Activated B cell treated with CpG ODN at 0.5 μM for 24 hours (primary cell): ENCODE data around the gene COL2A1. TPM values are rescaled to one million over a fixed set of nuclear protein-coding genes. Genes with fewer than 3 reads are reported as not detected.

Experiments used
- ATAC-seq: fragments of 200-7000 bp; cut with Tn5 transposase; one replicate; pipeline ENCODE4 v1.10.0; 2021; ENCODE audit warnings: low read depth, mild to moderate bottlenecking, moderate library complexity
- CTCF ChIA-PET: fragments of 350-600 bp; sonication (Branson Sonifier 250); formaldehyde crosslinking; loops from one replicate; lab custom pipeline; 2021; ENCODE audit warnings: antibody characterized with exemption; lab: Charles Lee
- POLR2A ChIA-PET: fragments of 350-600 bp; sonication (Branson Sonifier 250); formaldehyde crosslinking; loops from one replicate; lab custom pipeline; 2021; ENCODE audit warnings: antibody characterized with exemption; lab: Charles Lee
- DNase-seq: peaks from one replicate; pipeline ENCODE4 v3.0.0; 2022
- H3K27ac Mint-ChIP-seq: one replicate; pipeline ENCODE4 v1.8.0; 2020; ENCODE audit warnings: mixed read lengths
- H3K27me3 Mint-ChIP-seq: one replicate; pipeline ENCODE4 v1.8.0; 2021; ENCODE audit warnings: mixed read lengths
- H3K36me3 Mint-ChIP-seq: one replicate; pipeline ENCODE4 v1.8.0; 2021; ENCODE audit warnings: low read depth, mixed read lengths
- H3K4me1 Mint-ChIP-seq: one replicate; pipeline ENCODE4 v1.8.0; 2021; ENCODE audit warnings: mixed read lengths
- H3K4me3 Mint-ChIP-seq: one replicate; pipeline ENCODE4 v1.8.0; 2020; ENCODE audit warnings: mild to moderate bottlenecking, mixed read lengths
- H3K9me3 Mint-ChIP-seq: one replicate; pipeline ENCODE4 v1.8.0; 2020; ENCODE audit warnings: mixed read lengths
- intact Hi-C: fragments of 100-400 bp; cut with micrococcal nuclease; formaldehyde crosslinking; loops from one replicate; pipeline ENCODE4 v1.15.1; 2024
- total RNA-seq: library from RNA; stranded (reverse); gene quantifications from 2 replicates; pipeline ENCODE4 v1.2.3, GENCODE V29; 2022
- TF ChIP-seq, protein P1 (sequence below): fragments of 200-600 bp; IDR thresholded peaks from one replicate; pipeline ENCODE4 v1.8.0; 2022; ENCODE audit warnings: antibody characterized with exemption, mild to moderate bottlenecking

Gene COL2A1
- total RNA-seq, 1 donor from 2014 or later = not detected

DNA sequence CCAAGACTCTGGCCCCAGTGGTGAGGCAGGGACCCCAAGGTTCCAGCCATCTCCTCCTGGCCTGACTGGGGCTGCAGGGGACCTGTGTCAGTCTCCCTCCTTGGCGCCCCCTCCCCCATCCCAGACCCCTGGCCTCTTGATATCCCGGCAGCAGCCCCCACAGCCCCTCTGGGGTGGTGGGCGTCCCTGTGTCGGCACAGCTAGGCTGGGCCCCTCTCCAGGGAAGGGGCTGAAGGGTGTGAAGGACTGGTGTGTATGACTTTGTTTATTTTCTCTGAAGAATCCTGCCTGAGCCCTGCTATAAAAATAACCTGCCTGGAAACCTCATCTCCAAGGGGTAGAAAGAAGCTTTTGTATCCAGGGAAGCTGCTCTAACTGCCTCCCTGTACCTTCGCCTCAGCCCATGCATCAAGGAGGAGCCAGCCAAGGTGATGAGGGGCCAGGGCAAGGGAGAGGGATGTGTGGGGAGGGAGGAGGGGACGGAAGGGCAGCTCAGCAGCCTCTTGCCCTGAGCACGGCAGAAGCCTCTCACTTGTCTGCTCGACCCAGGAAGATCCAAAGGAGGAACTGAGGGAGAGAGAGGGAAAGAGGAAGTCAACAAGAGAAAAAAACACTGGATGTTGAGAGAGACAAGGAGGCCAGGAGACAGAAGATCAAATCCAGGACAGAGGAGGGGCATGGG, 25.4 kb upstream of the COL2A1 start:
- no peak for ATAC-seq
- H3K36me3 Mint-ChIP-seq = no peaks in the 10 kb centered on the region
- TF ChIP-seq, protein P1, sequence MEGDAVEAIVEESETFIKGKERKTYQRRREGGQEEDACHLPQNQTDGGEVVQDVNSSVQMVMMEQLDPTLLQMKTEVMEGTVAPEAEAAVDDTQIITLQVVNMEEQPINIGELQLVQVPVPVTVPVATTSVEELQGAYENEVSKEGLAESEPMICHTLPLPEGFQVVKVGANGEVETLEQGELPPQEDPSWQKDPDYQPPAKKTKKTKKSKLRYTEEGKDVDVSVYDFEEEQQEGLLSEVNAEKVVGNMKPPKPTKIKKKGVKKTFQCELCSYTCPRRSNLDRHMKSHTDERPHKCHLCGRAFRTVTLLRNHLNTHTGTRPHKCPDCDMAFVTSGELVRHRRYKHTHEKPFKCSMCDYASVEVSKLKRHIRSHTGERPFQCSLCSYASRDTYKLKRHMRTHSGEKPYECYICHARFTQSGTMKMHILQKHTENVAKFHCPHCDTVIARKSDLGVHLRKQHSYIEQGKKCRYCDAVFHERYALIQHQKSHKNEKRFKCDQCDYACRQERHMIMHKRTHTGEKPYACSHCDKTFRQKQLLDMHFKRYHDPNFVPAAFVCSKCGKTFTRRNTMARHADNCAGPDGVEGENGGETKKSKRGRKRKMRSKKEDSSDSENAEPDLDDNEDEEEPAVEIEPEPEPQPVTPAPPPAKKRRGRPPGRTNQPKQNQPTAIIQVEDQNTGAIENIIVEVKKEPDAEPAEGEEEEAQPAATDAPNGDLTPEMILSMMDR = no peak
- no peak for DNase-seq
- ChIA-PET CTCF (no interaction called here), POLR2A (no interaction called here)
- intact Hi-C loops = no loop called here
- peaks cover 8% of the 10 kb centered on the region for H3K4me1 Mint-ChIP-seq
- H3K9me3 Mint-ChIP-seq = no peaks in the 10 kb centered on the region
- peaks cover 2% of the 10 kb centered on the region for H3K27me3 Mint-ChIP-seq
- H3K27ac Mint-ChIP-seq = no peak overlapping the region
- no peak overlapping the region for H3K4me3 Mint-ChIP-seq

DNA sequence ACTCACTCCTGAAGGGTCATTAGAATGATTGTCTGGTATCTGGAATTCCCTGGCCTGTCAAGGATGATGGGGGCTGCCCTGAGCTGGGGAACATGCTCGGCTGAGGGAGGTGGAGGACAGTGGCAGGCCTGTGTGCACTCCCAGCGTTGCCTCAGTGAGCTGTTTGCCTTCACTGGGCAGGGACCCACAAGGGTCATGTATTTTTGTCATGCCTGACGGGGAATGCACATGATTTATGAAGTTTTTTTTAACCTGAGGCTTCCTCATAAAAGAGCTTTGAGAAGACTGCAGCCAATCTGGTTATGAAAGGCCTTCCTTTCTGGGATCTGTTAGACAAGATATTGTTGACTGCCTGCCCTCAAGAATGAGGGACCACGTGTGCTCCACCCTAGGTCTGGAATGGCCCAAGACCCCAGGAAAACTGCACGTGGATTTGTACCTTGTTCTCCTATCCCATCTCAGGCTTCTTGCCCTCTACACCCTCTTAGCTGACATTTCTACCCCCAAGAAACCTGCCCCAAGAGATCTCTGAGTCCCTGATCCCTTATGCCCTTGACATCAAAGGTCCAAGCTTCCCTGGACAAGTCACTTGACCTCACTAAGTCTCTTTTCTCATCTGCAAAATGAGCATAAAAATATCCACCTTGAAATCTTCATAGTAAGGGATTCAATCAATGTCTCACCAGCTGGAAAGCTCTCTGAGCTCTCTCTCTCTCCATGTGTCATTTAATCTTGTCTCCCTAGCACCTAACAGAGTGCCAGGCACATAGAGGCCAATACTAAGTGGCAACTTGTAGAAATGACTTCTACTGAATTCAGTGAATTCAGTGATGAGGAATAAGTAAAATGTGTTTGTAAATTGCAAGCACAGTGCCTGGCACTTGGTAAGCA, 24.5 kb upstream of the COL2A1 start:
- Mint-ChIP-seq H3K27me3 (peaks cover 2% of the 10 kb centered on the region), H3K9me3 (no peaks in the 10 kb centered on the region), H3K4me1 (peaks cover 8% of the 10 kb centered on the region), H3K4me3 (no peak overlapping the region), H3K36me3 (no peaks in the 10 kb centered on the region), H3K27ac (no peak overlapping the region)
- ATAC-seq (no peak), DNase-seq (no peak)
- TF ChIP-seq, protein P1 = no peak
- ChIA-PET CTCF (no interaction called here), POLR2A (no interaction called here)
- intact Hi-C loops = no loop called here

DNA sequence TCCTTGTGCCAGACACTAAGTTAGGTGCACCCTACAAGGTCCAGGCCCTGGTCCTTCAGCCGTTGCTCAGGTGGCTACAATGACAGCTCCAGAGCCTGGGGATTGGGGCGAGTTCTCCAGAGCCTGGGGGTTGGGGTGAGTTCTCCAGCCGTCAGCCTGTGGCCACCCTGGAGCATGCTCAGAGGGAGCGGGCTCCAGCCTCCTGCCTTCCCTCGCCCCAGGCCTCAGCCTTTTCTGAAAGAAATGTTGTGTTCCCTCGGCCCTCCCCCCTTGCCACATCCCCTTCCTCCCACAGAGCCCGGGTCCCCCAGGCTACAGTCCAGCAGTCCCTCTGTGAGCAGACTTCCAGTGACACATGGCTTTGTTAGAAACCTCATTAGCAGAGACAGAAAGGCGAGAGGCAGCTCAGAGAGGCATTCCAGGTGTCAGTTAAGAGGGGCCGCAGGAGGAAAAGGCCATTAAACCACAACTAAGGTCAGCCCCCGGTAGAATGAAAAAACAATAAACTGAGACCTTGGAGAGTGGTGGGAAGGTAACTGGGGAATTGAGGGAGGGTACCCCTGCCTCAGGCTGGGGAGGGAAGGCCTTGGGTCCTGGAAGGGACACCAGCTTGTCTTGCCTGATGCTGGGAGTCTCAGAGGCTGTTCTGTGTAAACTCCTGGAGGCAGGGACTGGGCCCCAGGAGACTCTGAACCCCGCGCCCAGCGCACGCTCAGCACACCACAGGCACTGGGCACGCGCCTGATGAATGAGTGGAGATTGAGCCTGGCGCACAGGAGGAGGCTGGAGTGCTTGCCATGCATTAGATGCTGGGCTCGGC, 23.1 kb upstream of the COL2A1 start:
- TF ChIP-seq, protein P1 = no peak
- intact Hi-C loops = no loop called here
- peaks cover 8% of the 10 kb centered on the region for H3K4me1 Mint-ChIP-seq
- POLR2A ChIA-PET = no interaction called here
- ATAC-seq (no peak), DNase-seq (no peak)
- H3K27me3 Mint-ChIP-seq = peaks cover 7% of the 10 kb centered on the region
- H3K27ac Mint-ChIP-seq = no peak overlapping the region
- H3K36me3 Mint-ChIP-seq = no peaks in the 10 kb centered on the region
- CTCF ChIA-PET = no interaction called here
- no peak overlapping the region for H3K4me3 Mint-ChIP-seq
- H3K9me3 Mint-ChIP-seq = no peaks in the 10 kb centered on the region

DNA sequence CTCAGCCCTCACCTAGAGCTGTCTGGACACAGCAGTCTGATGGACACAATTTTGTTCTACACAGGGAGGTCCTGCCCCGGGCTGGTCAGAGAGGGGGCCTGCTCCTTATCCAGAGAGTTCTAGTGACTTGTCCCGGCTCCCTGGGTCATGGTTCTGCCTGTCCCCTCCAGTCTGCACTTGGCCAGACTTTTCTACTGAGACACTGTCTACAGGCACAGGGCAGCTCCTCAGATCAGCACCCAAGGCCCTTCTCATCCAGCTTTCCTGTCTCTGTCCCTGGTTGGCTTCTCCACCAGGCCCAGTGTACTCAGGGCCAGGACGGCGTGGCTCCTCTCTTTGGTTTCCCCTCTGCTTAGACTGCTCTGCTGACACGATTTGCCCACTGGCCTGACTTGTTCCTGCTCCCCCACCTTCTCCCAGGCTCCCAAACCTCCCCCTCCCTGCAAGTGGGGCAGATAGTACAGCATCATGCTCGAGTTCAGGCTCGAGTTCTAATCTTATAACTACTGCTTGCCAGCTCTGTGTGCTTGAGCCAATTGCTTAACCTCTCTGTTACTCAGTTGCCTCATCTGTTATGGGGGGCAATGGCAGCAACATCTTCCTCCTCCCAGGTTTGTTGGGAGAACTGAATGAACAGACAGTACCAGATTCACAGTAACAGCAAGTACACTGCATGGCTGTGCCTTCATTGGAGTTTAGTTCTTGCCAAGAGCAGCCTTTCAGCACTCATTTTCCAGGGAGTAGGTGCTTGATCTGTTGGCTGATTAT, 22.0 kb upstream of the COL2A1 start:
- Mint-ChIP-seq H3K4me1 (peaks cover 8% of the 10 kb centered on the region), H3K27ac (no peak overlapping the region), H3K9me3 (no peaks in the 10 kb centered on the region), H3K27me3 (peaks cover 12% of the 10 kb centered on the region), H3K36me3 (no peaks in the 10 kb centered on the region), H3K4me3 (no peak overlapping the region)
- ATAC-seq = no peak
- no peak for DNase-seq
- POLR2A ChIA-PET = no interaction called here
- TF ChIP-seq, protein P1 = no peak
- CTCF ChIA-PET = no interaction called here
- intact Hi-C loops = no loop called here
